ENCODE data around the gene TTLL4.

TTLL4 gene

GRCh38 chr2:218785103-218785502 lies 74.5 kb downstream of the TTLL4 start:
- no peak for DNase-seq

DNA sequence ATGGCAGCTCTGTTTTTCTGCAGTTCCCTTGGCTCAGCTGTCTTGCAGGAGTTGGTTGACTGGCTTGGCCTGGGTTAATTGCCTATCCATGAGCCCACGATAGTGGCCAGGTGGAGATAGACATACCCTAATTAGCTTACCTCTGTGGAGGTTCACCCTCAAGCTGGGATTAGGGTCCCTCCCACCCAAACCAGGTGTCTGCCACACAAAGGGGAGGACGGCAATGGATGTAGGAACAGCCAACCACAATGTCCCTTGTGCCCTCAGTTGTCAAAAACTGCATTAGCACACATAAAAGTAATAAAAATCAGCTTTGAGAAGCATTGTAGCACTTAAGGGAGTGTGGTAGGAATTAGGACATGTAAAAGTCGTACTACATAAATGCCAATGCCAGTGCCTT lies 75.5 kb downstream of the TTLL4 start:
- no peak for DNase-seq

GRCh38 chr2:218788529-218789255 lies 78.1 kb downstream of the TTLL4 start:
- DNase-seq: no peak

DNA sequence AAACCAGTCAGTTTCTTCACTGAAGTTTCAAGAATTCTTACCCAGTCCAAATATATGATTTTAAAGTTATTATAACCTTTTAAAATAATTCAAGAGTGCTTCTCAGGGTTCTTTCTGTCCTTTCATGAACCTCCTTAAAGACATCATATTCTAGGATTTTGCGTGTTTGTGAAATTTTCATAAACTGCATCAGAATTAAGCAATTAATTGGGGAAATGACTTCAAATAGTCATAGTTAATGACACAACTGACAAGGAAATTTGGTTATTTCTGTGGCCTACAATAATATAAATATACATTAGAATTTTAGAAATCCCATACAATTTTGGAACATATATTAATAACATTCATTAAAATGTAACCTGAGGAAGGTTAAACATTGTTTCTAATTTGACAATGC lies 81.8 kb downstream of the TTLL4 start:
- DNase-seq: no peak

DNA sequence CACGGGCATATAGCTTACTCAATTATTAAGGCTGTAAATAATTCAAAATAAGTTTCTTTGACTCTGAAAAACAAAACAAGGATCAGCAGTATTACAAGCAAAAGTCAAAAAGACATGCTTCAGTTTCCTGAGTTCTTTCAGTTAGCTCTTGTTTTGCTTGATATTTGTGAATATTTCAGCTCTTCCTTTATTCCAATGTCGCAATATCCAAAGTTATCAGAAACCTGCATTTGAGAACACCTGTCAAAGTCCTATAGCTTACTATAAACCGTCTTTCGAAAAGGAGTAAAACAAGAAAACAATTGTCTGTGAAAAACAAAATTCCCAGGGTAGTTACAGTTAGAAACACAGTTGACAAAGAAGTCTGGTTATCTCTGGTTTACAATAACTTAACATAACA lies 86.1 kb downstream of the TTLL4 start:
- DNase-seq: no peak

- no peak for DNase-seq
These were observed 88.3 kb downstream of the TTLL4 start for GRCh38 chr2:218798767-218799504.

GRCh38 chr2:218799990-218800389 lies 89.4 kb downstream of the TTLL4 start:
- DNase-seq: no peak

- no peak for DNase-seq
These were observed 91.9 kb downstream of the TTLL4 start for GRCh38 chr2:218802386-218802994.

DNA sequence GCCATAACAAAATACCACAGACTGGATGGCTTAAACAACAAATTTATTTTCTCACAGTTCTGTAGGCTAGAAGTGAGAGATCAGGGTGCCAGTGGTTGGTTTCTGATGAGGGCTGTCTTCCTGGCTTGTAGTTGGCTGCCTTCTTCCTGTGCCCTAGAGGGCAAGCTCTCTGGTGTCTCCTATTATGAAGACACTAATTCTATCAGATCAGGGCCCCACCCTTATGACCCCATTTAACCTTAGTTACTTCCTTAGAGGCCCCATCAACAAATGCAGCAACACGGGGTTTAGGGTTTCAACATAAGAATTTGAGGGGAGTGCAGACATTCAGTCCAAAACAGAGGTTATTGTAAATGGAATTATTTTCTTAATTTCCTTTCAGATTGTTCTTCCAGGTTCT lies 94.2 kb downstream of the TTLL4 start:
- DNase-seq: no peak

Measured in EL (cell line).